WERI-Rb-1 (cell line): ENCODE measurements around the gene TFF3.

Experiments
- DNase-seq: peaks from one replicate; pipeline ENCODE4 v3.0.0-alpha.2; 2020
- H3K27ac ChIP-seq: fragments of 250-450 bp; sonication (Bioruptor Pico); 2 replicates; pipeline ENCODE4 v1.5.1; 2020; ENCODE audit warnings: mild to moderate bottlenecking, moderate library complexity
- H3K27me3 ChIP-seq: fragments of 250-450 bp; sonication (Bioruptor Pico); 2 replicates; pipeline ENCODE4 v1.5.1; 2021; ENCODE audit warnings: mild to moderate bottlenecking, low read depth, moderate library complexity; ENCODE audit not compliant: insufficient read depth, severe bottlenecking
- H3K36me3 ChIP-seq: fragments of 250-450 bp; sonication (Bioruptor Pico); 2 replicates; pipeline ENCODE4 v1.5.1; 2020; ENCODE audit warnings: mild to moderate bottlenecking, moderate library complexity
- H3K4me3 ChIP-seq: 2 replicates; pipeline ENCODE4 v1.5.1; 2011; ENCODE audit warnings: low read depth, mild to moderate bottlenecking, control low read depth, low read length
- H3K9me3 ChIP-seq: fragments of 250-450 bp; sonication (Bioruptor Pico); 2 replicates; pipeline ENCODE4 v1.5.1; 2021; ENCODE audit warnings: mild to moderate bottlenecking, moderate library complexity; ENCODE audit not compliant: severe bottlenecking
- CTCF ChIP-seq: IDR thresholded peaks from 2 replicates; pipeline ENCODE4 v1.5.1; 2011; ENCODE audit warnings: low read depth, mild to moderate bottlenecking, control low read depth, inconsistent platforms, low read length

The TFF3 gene

GRCh38 chr21:42317341-42317741 lies 2.1 kb upstream of the TFF3 start:
- Histone ChIP-seq H3K4me3 (no peak overlapping the region), H3K9me3 (no peaks in the 10 kb centered on the region), H3K27ac (no peak overlapping the region), H3K36me3 (no peaks in the 10 kb centered on the region), H3K27me3 (no peaks in the 10 kb centered on the region)
- DNase-seq = no peak
- no peak for TF ChIP-seq CTCF

- no peaks in the 10 kb centered on the region for H3K9me3 ChIP-seq
- no peak overlapping the region for H3K27ac ChIP-seq
- TF ChIP-seq CTCF = no peak
- no peak overlapping the region for H3K4me3 ChIP-seq
- DNase-seq = no peak
- H3K36me3 ChIP-seq = no peaks in the 10 kb centered on the region
- no peaks in the 10 kb centered on the region for H3K27me3 ChIP-seq
Observed at GRCh38 chr21:42316891-42317290, 1.7 kb upstream of the TFF3 start.

- Histone ChIP-seq H3K36me3 (no peaks in the 10 kb centered on the region), H3K27me3 (no peaks in the 10 kb centered on the region), H3K4me3 (no peak overlapping the region), H3K27ac (no peak overlapping the region), H3K9me3 (no peaks in the 10 kb centered on the region)
- no peak for TF ChIP-seq CTCF
- DNase-seq = no peak
Observed at GRCh38 chr21:42314616-42315295, 453 bp downstream of the TFF3 start.

DNA sequence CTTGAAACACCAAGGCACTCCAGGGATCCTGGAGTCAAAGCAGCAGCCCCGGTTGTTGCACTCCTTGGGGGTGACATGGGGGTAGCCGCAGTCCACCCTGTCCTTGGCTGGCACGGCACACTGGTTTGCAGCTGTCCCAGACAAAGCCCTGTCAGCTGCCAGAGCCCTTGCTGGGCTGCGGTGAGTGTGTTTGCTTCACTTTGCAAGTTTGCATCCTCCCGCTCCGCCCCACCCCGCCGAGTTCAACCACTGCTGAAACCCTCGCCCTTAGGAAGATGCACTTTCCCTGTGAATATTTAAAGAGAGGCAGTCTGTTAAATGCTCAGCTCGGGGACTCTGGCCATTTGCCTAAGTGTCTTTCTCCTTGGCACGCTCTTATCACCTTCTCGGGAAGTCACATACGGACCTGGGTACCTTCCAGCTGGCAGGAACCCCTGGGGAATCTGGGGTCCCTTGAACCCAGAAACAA lies 1.7 kb downstream of the TFF3 start:
- Histone ChIP-seq H3K36me3 (no peaks in the 10 kb centered on the region), H3K27me3 (no peaks in the 10 kb centered on the region), H3K9me3 (no peaks in the 10 kb centered on the region), H3K4me3 (no peak overlapping the region), H3K27ac (no peak overlapping the region)
- TF ChIP-seq CTCF = no peak
- DNase-seq = no peak

- Histone ChIP-seq H3K27ac (no peak overlapping the region), H3K36me3 (no peaks in the 10 kb centered on the region), H3K4me3 (no peak overlapping the region), H3K27me3 (no peaks in the 10 kb centered on the region), H3K9me3 (no peaks in the 10 kb centered on the region)
- DNase-seq = no peak
- no peak for TF ChIP-seq CTCF
Observed at GRCh38 chr21:42312626-42313104, 2.5 kb downstream of the TFF3 start.
